CD4-positive, CD25-positive, alpha-beta regulatory T cell (primary cell): Measurements from ENCODE around the gene RNF180. TPM values are rescaled to one million over a fixed set of nuclear protein-coding genes. Genes with fewer than 3 reads are reported as not detected.

Source experiments
- ATAC-seq, 2 donors: fragments of 150-1000 bp; cut with Tn5 transposase; one replicate each; pipeline ENCODE4 v1.10.0; 2021; ENCODE audit warnings: low read depth in 2 of 2, moderate number of reproducible peaks in 2 of 2, moderate library complexity in 1 of 2
- DNase-seq, 3 donors: peaks; one replicate each; pipeline versions ENCODE4 v3.0.0 to v3.0.0-alpha.2; 2012 to 2022; ENCODE audit warnings: mixed read lengths in 1 of 3
- H3K27ac ChIP-seq: one replicate; pipeline ENCODE4 v1.7.0; 2013; ENCODE audit warnings: mild to moderate bottlenecking, low read length; ENCODE audit not compliant: insufficient read depth, poor library complexity, severe bottlenecking
- H3K27me3 ChIP-seq: one replicate; pipeline ENCODE4 v1.7.0; 2013; ENCODE audit warnings: low read length; ENCODE audit not compliant: control insufficient read depth, insufficient read depth
- H3K36me3 ChIP-seq: one replicate; pipeline ENCODE4 v1.7.0; 2013; ENCODE audit warnings: mild to moderate bottlenecking, low read length, moderate library complexity; ENCODE audit not compliant: control insufficient read depth, insufficient read depth
- H3K4me1 ChIP-seq: 2 replicates; pipeline ENCODE4 v1.7.0; 2013; ENCODE audit warnings: mild to moderate bottlenecking, low read length; ENCODE audit not compliant: insufficient read depth, control insufficient read depth, poor library complexity, severe bottlenecking
- H3K4me3 ChIP-seq: one replicate; pipeline ENCODE4 v1.7.0; 2013; ENCODE audit warnings: low read depth, mild to moderate bottlenecking, low read length, moderate library complexity
- H3K9me3 ChIP-seq, 2 experiments: 1 replicate in 1 of 2; 2 replicates in 1 of 2; pipeline ENCODE4 v1.7.0; 2013; ENCODE audit warnings: low read length in 2 of 2, mild to moderate bottlenecking in 1 of 2, moderate library complexity in 1 of 2; ENCODE audit not compliant: control insufficient read depth in 2 of 2
- H3K27ac Mint-ChIP-seq, 3 donors: one replicate each; pipeline ENCODE4 v1.8.0; 2020 to 2022; ENCODE audit warnings: mild to moderate bottlenecking in 3 of 3, mixed read lengths in 3 of 3, moderate library complexity in 2 of 3
- H3K27me3 Mint-ChIP-seq: one replicate; pipeline ENCODE4 v1.8.0; 2022; ENCODE audit warnings: mild to moderate bottlenecking, mixed read lengths
- H3K36me3 Mint-ChIP-seq: one replicate; pipeline ENCODE4 v1.8.0; 2020; ENCODE audit warnings: mixed read lengths
- H3K4me1 Mint-ChIP-seq, 4 donors: one replicate each; pipeline ENCODE4 v1.8.0; 2020 to 2022; ENCODE audit warnings: mixed read lengths in 4 of 4, mild to moderate bottlenecking in 1 of 4
- H3K4me3 Mint-ChIP-seq, 4 donors: one replicate each; pipeline ENCODE4 v1.8.0; 2020 to 2022; ENCODE audit warnings: mild to moderate bottlenecking in 4 of 4, mixed read lengths in 4 of 4, moderate library complexity in 3 of 4
- H3K9me3 Mint-ChIP-seq, 7 donors: one replicate each; pipeline ENCODE4 v1.8.0; 2020 to 2022; ENCODE audit warnings: mixed read lengths in 7 of 7, mild to moderate bottlenecking in 3 of 7, moderate library complexity in 2 of 7
- polyA plus RNA-seq, 4 donors: library from polyadenylated mRNA; unstranded; fragments of 300-500 nt; fragmentation: Illumina TruSeq; gene quantifications; one replicate each; pipeline ENCODE4 v1.2.3, GENCODE V29; 2021
- total RNA-seq: library from RNA; stranded (reverse); gene quantifications from one replicate; pipeline ENCODE4 v1.2.3, GENCODE V29; 2022

Gene RNF180
- total and polyA plus RNA-seq, 5 donors from 2014 or later: not detected

DNA sequence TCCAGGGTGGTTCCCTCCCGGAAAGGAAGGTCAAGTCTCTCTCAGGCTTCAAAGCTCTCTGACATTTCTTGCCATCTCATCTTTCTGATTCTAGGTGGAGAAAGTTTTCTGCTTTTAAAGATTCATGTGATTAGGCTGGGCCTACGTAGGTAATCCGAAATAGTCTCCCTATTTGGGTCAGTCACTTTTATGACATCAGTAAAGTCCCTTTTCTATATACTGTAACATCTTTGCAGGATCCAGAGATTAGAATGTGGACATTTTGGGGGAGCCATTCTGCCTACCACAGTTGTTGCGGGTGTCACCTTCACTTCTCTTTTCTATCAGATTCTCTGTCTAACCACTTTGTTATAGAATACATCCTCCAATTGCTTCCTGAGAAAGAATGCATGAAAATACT lies 1.9 kb upstream of the RNF180 start:
- Histone ChIP-seq H3K4me1 (no peaks in the 10 kb centered on the region), H3K27ac (no peak overlapping the region), H3K27me3 (peaks cover 11% of the 10 kb centered on the region), H3K36me3 (no peaks in the 10 kb centered on the region), H3K9me3 (no peaks in the 10 kb centered on the region), H3K4me3 (no peak overlapping the region)
- peaks cover 0 to 5% (median 2%) of the 10 kb centered on the region in 7 donors for H3K9me3 Mint-ChIP-seq
- H3K4me3 Mint-ChIP-seq: no peak overlapping the region
- DNase-seq (no peak), ATAC-seq (no peak)
- H3K27me3 Mint-ChIP-seq: peaks cover 15% of the 10 kb centered on the region
- no peaks in the 10 kb centered on the region for H3K36me3 Mint-ChIP-seq
- H3K27ac Mint-ChIP-seq: no peak overlapping the region
- H3K4me1 Mint-ChIP-seq: peaks cover 0 to 6% (median under 1%) of the 10 kb centered on the region in 4 donors

DNA sequence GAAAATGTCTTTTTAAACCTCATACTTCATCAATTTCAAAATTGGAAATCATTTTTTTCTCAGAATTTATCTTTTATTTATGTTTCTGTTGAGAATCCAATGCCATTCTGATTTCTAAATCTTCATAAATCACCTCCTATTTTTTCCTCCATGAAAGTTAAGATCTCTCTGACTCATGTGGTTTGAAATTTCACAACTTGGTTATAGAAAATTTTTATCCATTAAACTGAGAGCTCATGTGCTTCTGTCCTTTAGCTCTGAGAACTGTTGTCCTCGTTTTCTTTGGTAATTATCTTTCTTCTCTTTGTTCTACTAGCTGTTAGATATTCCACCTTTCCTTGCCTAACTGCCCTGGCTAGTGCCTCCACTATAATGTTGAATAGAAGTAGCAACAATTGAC lies 1.5 kb upstream of the RNF180 start:
- Histone ChIP-seq H3K27me3 (peaks cover 11% of the 10 kb centered on the region), H3K9me3 (no peaks in the 10 kb centered on the region), H3K36me3 (no peaks in the 10 kb centered on the region), H3K4me3 (no peak overlapping the region), H3K4me1 (no peaks in the 10 kb centered on the region), H3K27ac (no peak overlapping the region)
- H3K27ac Mint-ChIP-seq: no peak overlapping the region
- peaks cover 15% of the 10 kb centered on the region for H3K27me3 Mint-ChIP-seq
- no peak for DNase-seq
- no peak for ATAC-seq
- H3K4me3 Mint-ChIP-seq: no peak overlapping the region
- no peaks in the 10 kb centered on the region for H3K36me3 Mint-ChIP-seq
- H3K4me1 Mint-ChIP-seq: peaks cover 0 to 6% (median under 1%) of the 10 kb centered on the region in 4 donors
- H3K9me3 Mint-ChIP-seq: peaks cover 0 to 5% (median 2%) of the 10 kb centered on the region in 7 donors

DNA sequence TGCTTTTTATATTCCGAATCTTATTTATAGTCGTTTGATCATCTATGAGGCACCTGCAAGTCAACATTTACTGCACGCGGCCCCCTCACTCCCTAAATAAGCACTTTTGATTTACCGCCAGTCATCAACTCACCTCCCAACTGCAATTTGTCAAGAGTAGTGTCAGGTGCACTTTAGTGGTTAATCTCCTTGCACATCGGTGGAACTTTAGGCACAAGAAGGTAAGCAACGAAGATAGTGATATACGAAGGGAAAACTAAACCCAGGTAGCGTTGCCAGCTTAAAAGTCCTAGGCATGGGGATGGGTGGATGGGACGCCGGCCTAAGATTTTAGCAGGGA lies 513 bp upstream of the RNF180 start:
- Histone ChIP-seq H3K36me3 (no peaks in the 10 kb centered on the region), H3K27me3 (peaks cover 11% of the 10 kb centered on the region), H3K4me1 (no peaks in the 10 kb centered on the region), H3K27ac (no peak overlapping the region), H3K4me3 (no peak overlapping the region), H3K9me3 (no peaks in the 10 kb centered on the region)
- Mint-ChIP-seq H3K4me3 (peak overlapping the region in 1 of 4 donors; percentile 54), H3K27ac (no peak overlapping the region), H3K9me3 (peaks cover 0 to 3% (median 2%) of the 10 kb centered on the region in 7 donors), H3K36me3 (no peaks in the 10 kb centered on the region), H3K27me3 (peaks cover 15% of the 10 kb centered on the region), H3K4me1 (peaks cover 0 to 6% (median under 1%) of the 10 kb centered on the region in 4 donors)
- ATAC-seq: no peak
- no peak for DNase-seq

DNA sequence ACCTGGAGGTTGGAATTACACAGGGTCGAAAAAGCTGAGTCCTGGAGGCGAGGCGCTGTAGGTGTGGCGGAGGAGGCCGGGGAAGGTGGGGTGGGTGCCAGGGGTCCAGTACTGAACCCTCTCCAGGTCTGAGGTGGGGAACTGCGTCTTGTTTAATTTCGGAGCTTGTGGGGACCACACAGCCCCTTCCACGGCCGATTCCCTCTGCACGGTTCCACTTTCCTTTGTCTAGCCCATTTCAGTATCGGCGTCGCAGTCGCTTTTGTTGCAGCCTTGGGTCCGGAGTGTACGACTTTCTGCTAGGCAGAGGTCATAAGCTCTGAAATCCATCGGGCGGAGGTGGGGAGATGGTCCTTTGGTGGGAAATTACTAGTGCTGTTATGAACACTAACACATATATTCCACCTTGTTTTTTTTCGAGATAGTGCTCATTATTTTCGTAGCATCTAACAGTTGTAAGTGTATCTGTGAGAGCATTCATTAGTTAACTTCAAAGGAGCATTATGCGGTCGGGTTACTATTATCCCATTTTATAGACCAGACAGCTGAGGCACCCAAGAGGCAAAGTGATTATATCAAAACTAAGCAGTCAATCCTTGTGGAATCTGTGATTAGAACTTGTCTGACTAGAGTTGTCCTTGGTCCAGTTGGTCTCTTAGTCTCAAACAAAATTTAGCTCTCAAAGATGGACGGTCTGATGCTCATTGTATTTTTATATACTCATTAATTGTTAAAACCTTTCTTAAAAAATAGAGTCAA lies 737 bp downstream of the RNF180 start:
- no peak for ATAC-seq
- Mint-ChIP-seq H3K9me3 (peaks cover 0 to 4% (median 2%) of the 10 kb centered on the region in 7 donors), H3K27ac (no peak overlapping the region), H3K36me3 (no peaks in the 10 kb centered on the region), H3K4me3 (peak overlapping the region in 1 of 4 donors; percentile 30), H3K4me1 (peaks cover 0 to 6% (median under 1%) of the 10 kb centered on the region in 4 donors), H3K27me3 (peaks cover 15% of the 10 kb centered on the region)
- no peaks in the 10 kb centered on the region for H3K9me3 ChIP-seq
- no peak overlapping the region for H3K27ac ChIP-seq
- no peaks in the 10 kb centered on the region for H3K4me1 ChIP-seq
- peaks cover 11% of the 10 kb centered on the region for H3K27me3 ChIP-seq
- H3K36me3 ChIP-seq: no peaks in the 10 kb centered on the region
- no peak overlapping the region for H3K4me3 ChIP-seq
- no peak for DNase-seq

DNA sequence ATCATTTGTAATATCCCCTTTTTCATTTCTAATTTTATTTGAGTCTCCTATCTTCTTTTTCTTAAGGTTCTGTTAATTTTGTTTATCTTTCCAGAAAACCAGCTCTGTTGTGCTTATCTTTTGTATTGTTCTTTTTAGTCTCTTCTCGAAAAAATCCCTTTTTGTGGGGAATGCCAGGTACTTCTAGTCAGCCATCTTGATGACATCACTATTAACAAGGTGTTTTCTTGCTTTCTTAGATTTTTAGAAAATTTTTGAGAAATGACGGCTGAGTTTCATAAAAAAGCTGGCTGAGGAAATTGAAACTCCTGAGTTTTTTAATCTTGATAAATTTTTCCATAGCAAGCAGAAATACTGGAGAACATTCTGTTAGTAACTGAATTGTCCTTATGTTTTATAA lies 10.7 kb downstream of the RNF180 start:
- Histone ChIP-seq H3K27me3 (no peaks in the 10 kb centered on the region), H3K9me3 (no peaks in the 10 kb centered on the region), H3K4me3 (no peak overlapping the region), H3K27ac (no peak overlapping the region), H3K36me3 (no peaks in the 10 kb centered on the region), H3K4me1 (no peaks in the 10 kb centered on the region)
- ATAC-seq (no peak), DNase-seq (no peak)
- no peaks in the 10 kb centered on the region for H3K27me3 Mint-ChIP-seq
- H3K9me3 Mint-ChIP-seq: peaks cover 0 to 5% (median 2%) of the 10 kb centered on the region in 7 donors
- no peak overlapping the region for H3K27ac Mint-ChIP-seq
- no peaks in the 10 kb centered on the region for H3K4me1 Mint-ChIP-seq
- no peak overlapping the region for H3K4me3 Mint-ChIP-seq
- H3K36me3 Mint-ChIP-seq: no peaks in the 10 kb centered on the region

DNA sequence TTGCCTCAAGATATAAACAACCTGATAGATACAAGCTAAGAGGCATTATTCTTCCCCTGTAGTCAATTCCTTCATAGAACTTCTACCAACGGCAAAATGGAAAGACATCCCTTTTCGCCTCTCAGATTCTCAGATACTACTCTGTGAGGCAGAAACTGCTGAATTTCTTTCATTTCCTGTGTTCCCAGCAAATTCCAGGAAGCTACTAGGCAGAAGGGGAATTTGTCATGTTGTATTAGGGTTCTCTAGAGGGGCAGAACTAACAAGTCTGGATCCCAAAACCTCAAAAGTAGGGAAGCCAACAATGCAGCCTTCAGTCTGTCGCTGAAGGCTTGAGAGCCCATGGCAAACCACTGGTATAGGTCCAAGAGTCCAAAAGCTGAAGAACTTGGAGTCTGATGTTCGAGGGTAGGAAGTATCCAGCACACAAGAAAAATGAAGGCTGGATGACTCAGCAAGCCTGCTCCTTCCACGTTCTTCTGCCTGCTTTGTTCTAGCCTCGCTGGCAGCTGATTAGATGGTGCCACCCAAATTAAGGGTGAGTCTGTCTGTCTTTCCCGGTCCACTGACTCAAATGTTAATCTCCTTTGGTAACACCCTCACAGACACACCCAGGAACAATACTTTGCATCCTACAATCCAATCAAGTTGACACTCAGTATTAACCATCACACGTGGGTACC lies 15.2 kb downstream of the RNF180 start:
- Mint-ChIP-seq H3K4me3 (no peak overlapping the region), H3K36me3 (no peaks in the 10 kb centered on the region), H3K27me3 (no peaks in the 10 kb centered on the region), H3K9me3 (peaks cover 0 to 5% (median 2%) of the 10 kb centered on the region in 7 donors), H3K4me1 (no peaks in the 10 kb centered on the region), H3K27ac (no peak overlapping the region)
- Histone ChIP-seq H3K27ac (no peak overlapping the region), H3K4me1 (no peaks in the 10 kb centered on the region), H3K27me3 (no peaks in the 10 kb centered on the region), H3K36me3 (no peaks in the 10 kb centered on the region), H3K9me3 (no peaks in the 10 kb centered on the region), H3K4me3 (no peak overlapping the region)
- no peak for ATAC-seq
- no peak for DNase-seq

DNA sequence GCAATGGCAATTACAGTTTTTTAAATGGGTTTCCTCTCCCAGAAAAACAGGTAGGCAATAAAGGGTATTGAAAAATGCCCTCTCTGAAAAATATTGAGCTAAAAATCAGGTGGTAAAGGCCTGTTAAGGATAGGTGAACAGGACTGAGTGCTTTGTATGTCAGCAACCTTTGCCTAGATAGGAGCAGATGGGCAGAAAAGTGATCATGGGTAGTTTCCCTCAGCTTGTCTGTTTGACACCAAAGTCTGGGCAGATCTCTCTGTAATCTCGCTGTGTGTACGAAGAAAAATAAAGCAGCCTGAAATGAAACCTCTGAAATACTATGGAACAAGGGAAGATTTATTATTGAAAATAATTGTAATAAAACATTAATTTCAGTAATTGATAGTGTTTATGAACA lies 15.8 kb downstream of the RNF180 start:
- H3K4me3 ChIP-seq: no peak overlapping the region
- no peaks in the 10 kb centered on the region for H3K27me3 Mint-ChIP-seq

More for the DNA sequence above, 15.8 kb downstream of the RNF180 start:
- H3K36me3 ChIP-seq: no peaks in the 10 kb centered on the region
- no peak overlapping the region for H3K4me3 Mint-ChIP-seq
- H3K27ac ChIP-seq: no peak overlapping the region
- H3K4me1 ChIP-seq: no peaks in the 10 kb centered on the region
- H3K4me1 Mint-ChIP-seq: no peaks in the 10 kb centered on the region
- no peaks in the 10 kb centered on the region for H3K9me3 ChIP-seq
- ATAC-seq: no peak
- peaks cover 0 to 5% (median 2%) of the 10 kb centered on the region in 7 donors for H3K9me3 Mint-ChIP-seq
- H3K27ac Mint-ChIP-seq: no peak overlapping the region
- no peak for DNase-seq
- H3K27me3 ChIP-seq: no peaks in the 10 kb centered on the region
- no peaks in the 10 kb centered on the region for H3K36me3 Mint-ChIP-seq
